Stimulated activated CD8-positive, alpha-beta memory T cell treated with anti-CD3 and anti-CD28 coated beads, Interleukin-12 subunit alpha, Interleukin-12 subunit beta, amount 100 ng/mL, for 1 hour (primary cell): ENCODE results near the gene OR51S1.
"Not testable (repeated sequence)": the region's sequence is repeated elsewhere in the genome, so short reads cannot be mapped to it uniquely, and the experiment has no call there.

ENCODE experiments used
- DNase-seq: peaks from one replicate; pipeline ENCODE4 v3.0.0-alpha.2; 2020; ENCODE audit warnings: low read depth

OR51S1 gene

GRCh38 chr11:4848908-4849532, at the start of gene OR51S1:
TSS of gene OR51S1 (minus strand) at chr11:4849208. CDS start at chr11:4849208, 0 bp downstream.
- no peak for DNase-seq

GRCh38 chr11:4891996-4892640, 43.1 kb upstream of the OR51S1 start:
- no peak for DNase-seq

- DNase-seq = no peak
These were observed 41.3 kb upstream of the OR51S1 start for GRCh38 chr11:4890279-4890678.

GRCh38 chr11:4887591-4887990, 38.6 kb upstream of the OR51S1 start:
- no peak for DNase-seq

- DNase-seq = no peak
These were observed 37.2 kb upstream of the OR51S1 start for GRCh38 chr11:4886186-4886585.

- DNase-seq = no peak
These were observed 35.4 kb upstream of the OR51S1 start for GRCh38 chr11:4884361-4884760.

- DNase-seq = no peak
These were observed 33.5 kb upstream of the OR51S1 start for GRCh38 chr11:4882543-4882942.

- DNase-seq = no peak
These were observed 33.0 kb upstream of the OR51S1 start, which contains the start of gene OR51T1 for GRCh38 chr11:4881860-4882500. TSS of gene OR51T1 (plus strand) at chr11:4881900. CDS start at chr11:4881900, 0 bp downstream.

- DNase-seq = no peak
These were observed 32.2 kb upstream of the OR51S1 start for GRCh38 chr11:4881188-4881587.

GRCh38 chr11:4865855-4866254, 16.8 kb upstream of the OR51S1 start:
- DNase-seq = no peak

- no peak for DNase-seq
These were observed 14.9 kb upstream of the OR51S1 start for GRCh38 chr11:4863876-4864275.

- DNase-seq = no peak
These were observed 13.6 kb upstream of the OR51S1 start for GRCh38 chr11:4862447-4863236.

GRCh38 chr11:4854286-4854685, 5.3 kb upstream of the OR51S1 start:
- DNase-seq = not testable (repeated sequence)

- DNase-seq = no peak
These were observed 2.0 kb upstream of the OR51S1 start for GRCh38 chr11:4851033-4851432.

- no peak for DNase-seq
These were observed 9.0 kb downstream of the OR51S1 start for GRCh38 chr11:4839851-4840549.

- no peak for DNase-seq
These were observed 18.1 kb downstream of the OR51S1 start for GRCh38 chr11:4830909-4831308.

- DNase-seq = no peak
These were observed 18.7 kb downstream of the OR51S1 start for GRCh38 chr11:4830346-4830745.

- no peak for DNase-seq
These were observed 22.6 kb downstream of the OR51S1 start for GRCh38 chr11:4826425-4826824.

GRCh38 chr11:4825132-4825531, 23.9 kb downstream of the OR51S1 start:
- no peak for DNase-seq

- DNase-seq = no peak
These were observed 28.0 kb downstream of the OR51S1 start, which contains the start of gene OR51F2 for GRCh38 chr11:4821021-4821420. TSS of gene OR51F2 (plus strand) at chr11:4821321. CDS start at chr11:4821422, 101 bp downstream.

- no peak for DNase-seq
These were observed 39.8 kb downstream of the OR51S1 start for GRCh38 chr11:4809246-4809645.

GRCh38 chr11:4808476-4808875, 40.5 kb downstream of the OR51S1 start:
- DNase-seq = no peak
